Gastrocnemius medialis (tissue), 4 donors: ENCODE measurements around the gene ACP6.

ENCODE experiments used
- CTCF ChIP-seq, 5 experiments: fragments of 450-650 bp in 3 of 5; fragments of 200-600 bp in 2 of 5; sonication (generic) in 2 of 5; IDR thresholded peaks in 4 of 5; conservative IDR thresholded peaks in 1 of 5; 1 replicate in 4 of 5; 2 replicates in 1 of 5; pipeline ENCODE4 v1.5.1; 2016 to 2019; ENCODE audit warnings: antibody characterized with exemption in 5 of 5, mild to moderate bottlenecking in 3 of 5, moderate library complexity in 3 of 5
- POLR2A ChIP-seq, 2 donors: fragments of 450-650 bp; IDR thresholded peaks; one replicate each; pipeline ENCODE4 v1.6.1; 2017; ENCODE audit warnings: antibody characterized with exemption in 2 of 2, mild to moderate bottlenecking in 2 of 2, moderate library complexity in 2 of 2

DNA sequence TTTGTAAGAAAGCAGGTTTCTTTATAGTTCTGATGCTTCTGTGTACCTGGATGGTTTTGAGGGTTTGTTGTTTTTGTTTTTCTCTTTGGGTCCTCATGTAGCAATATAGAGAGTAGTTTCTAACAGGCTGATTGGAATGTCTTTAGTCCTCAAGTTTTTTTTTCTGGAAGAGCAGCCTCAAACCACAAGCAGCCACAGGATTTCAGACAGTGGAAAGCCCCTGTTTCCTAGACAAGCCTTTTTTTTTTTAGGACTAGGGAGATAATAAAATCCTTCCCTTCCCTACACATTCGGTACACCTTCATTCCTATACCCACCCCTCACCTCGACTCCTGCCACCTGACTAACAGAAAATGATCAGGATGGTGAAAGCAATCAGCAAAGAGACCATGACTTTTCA lies 47.6 kb downstream of the ACP6 start:
- no peak for TF ChIP-seq POLR2A (IDR thresholded peaks at IDR 0.05)
- no peak for TF ChIP-seq CTCF (IDR thresholded peaks at IDR 0.05 in 4 of 5, conservative IDR thresholded peaks at IDR 0.05 in 1 of 5)
